DND-41 (cell line): ENCODE measurements around the gene DCUN1D1.

Experiments
- ATAC-seq: fragments of 200-7000 bp; cut with Tn5 transposase; 3 replicates; pipeline ENCODE4 v1.9.1; 2021; ENCODE audit warnings: low read depth; ENCODE audit not compliant: insufficient read depth
- DNase-seq: peaks from one replicate; pipeline ENCODE4 v3.0.0-alpha.2; 2020
- H2AFZ ChIP-seq: 2 replicates; pipeline ENCODE4 v1.6.0; 2012; ENCODE audit warnings: low read depth, low read length
- H3K27ac ChIP-seq: 2 replicates; pipeline ENCODE4 v1.5.1; 2012; ENCODE audit warnings: low read length, inconsistent platforms
- H3K27me3 ChIP-seq: fragments of 200-600 bp; sonication (generic); 2 replicates; pipeline ENCODE4 v1.6.0; 2012; ENCODE audit warnings: low read length, mild to moderate bottlenecking, inconsistent platforms; ENCODE audit not compliant: insufficient read depth, poor library complexity
- H3K36me3 ChIP-seq: 2 replicates; pipeline ENCODE4 v1.5.1; 2012; ENCODE audit warnings: low read length, inconsistent platforms; ENCODE audit not compliant: insufficient read depth
- H3K4me1 ChIP-seq: 2 replicates; pipeline ENCODE4 v1.5.1; 2012; ENCODE audit warnings: mild to moderate bottlenecking, low read length; ENCODE audit not compliant: insufficient read depth
- H3K4me2 ChIP-seq: 2 replicates; pipeline ENCODE4 v1.6.0; 2012; ENCODE audit warnings: mild to moderate bottlenecking, moderate library complexity, low read length, inconsistent platforms; ENCODE audit not compliant: insufficient read depth
- H3K4me3 ChIP-seq, 2 experiments: fragments of 200-600 bp in 1 of 2; shearing (Covaris generic) in 1 of 2; 2 replicates each; pipeline ENCODE4 v1.5.1; 2012 to 2016; ENCODE audit warnings: inconsistent platforms in 2 of 2, low read length in 2 of 2, mild to moderate bottlenecking in 2 of 2, low read depth in 1 of 2, moderate library complexity in 1 of 2
- H3K79me2 ChIP-seq: 2 replicates; pipeline ENCODE4 v1.6.0; 2012; ENCODE audit warnings: low read length, inconsistent platforms; ENCODE audit not compliant: insufficient read depth
- H3K9ac ChIP-seq: 2 replicates; pipeline ENCODE4 v1.6.0; 2012; ENCODE audit warnings: low read depth, mild to moderate bottlenecking, inconsistent platforms, low read length, moderate library complexity
- H3K9me3 ChIP-seq: 2 replicates; pipeline ENCODE4 v1.5.1; 2012; ENCODE audit warnings: low read length, moderate library complexity, mild to moderate bottlenecking, inconsistent platforms; ENCODE audit not compliant: insufficient read depth, severe bottlenecking
- H4K20me1 ChIP-seq: 2 replicates; pipeline ENCODE4 v1.6.0; 2012; ENCODE audit warnings: low read length; ENCODE audit not compliant: insufficient read depth
- EZH2 ChIP-seq: IDR thresholded peaks from 3 replicates; pipeline ENCODE4 v1.6.1; 2012; ENCODE audit warnings: borderline replicate concordance, low read depth, mild to moderate bottlenecking, moderate library complexity, low read length, inconsistent platforms; ENCODE audit not compliant: severe bottlenecking
- TF ChIP-seq, protein P1 (sequence below): IDR thresholded peaks from 2 replicates; pipeline ENCODE4 v1.5.1; 2012; ENCODE audit warnings: borderline replicate concordance, low read length, moderate library complexity, mild to moderate bottlenecking; ENCODE audit not compliant: poor library complexity, severe bottlenecking; ENCODE audit errors: extremely low read depth

Gene DCUN1D1

DNA sequence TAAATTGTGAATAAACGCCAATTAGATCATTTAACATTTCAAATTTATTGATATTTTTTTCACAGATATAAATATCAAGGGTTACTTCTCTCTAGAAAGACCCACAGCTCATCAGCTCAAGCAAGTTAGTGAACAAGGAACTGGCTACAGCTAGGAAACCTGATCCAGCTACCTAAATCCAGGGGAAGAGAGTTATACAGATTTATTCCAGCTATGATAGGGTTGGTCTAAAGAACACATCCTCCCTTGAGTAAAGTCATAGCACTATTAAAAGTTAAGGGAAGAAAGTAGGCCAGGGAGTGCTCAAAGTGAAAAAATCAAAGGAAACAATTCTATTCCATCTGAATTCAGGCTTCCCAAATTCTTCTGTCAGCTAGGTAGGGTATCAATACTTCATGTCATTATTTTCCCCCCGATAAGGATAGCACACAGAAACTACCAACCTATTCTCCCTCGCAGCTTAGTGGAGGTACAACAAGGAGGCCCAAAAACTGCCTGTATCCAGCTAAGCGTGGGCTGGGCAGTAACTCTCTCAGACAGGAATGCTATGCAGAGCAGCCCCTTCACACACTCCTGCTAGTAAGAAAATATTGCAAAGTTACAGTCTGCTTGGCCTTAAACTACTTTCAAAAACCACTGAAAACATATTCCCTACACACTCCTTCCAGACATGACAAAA is 44.0 kb downstream of the DCUN1D1 start:
- H3K9ac ChIP-seq = no peak overlapping the region
- no peak overlapping the region for H3K4me2 ChIP-seq
- TF ChIP-seq, protein P1, sequence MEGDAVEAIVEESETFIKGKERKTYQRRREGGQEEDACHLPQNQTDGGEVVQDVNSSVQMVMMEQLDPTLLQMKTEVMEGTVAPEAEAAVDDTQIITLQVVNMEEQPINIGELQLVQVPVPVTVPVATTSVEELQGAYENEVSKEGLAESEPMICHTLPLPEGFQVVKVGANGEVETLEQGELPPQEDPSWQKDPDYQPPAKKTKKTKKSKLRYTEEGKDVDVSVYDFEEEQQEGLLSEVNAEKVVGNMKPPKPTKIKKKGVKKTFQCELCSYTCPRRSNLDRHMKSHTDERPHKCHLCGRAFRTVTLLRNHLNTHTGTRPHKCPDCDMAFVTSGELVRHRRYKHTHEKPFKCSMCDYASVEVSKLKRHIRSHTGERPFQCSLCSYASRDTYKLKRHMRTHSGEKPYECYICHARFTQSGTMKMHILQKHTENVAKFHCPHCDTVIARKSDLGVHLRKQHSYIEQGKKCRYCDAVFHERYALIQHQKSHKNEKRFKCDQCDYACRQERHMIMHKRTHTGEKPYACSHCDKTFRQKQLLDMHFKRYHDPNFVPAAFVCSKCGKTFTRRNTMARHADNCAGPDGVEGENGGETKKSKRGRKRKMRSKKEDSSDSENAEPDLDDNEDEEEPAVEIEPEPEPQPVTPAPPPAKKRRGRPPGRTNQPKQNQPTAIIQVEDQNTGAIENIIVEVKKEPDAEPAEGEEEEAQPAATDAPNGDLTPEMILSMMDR = no peak
- TF ChIP-seq EZH2 = no peak
- H2AFZ ChIP-seq = no peak overlapping the region
- H4K20me1 ChIP-seq = no peaks in the 10 kb centered on the region
- peaks cover 4% of the 10 kb centered on the region for H3K9me3 ChIP-seq
- peaks cover 16% of the 10 kb centered on the region for H3K36me3 ChIP-seq
- H3K4me1 ChIP-seq = peaks cover 22% of the 10 kb centered on the region
- no peak for DNase-seq
- peak overlapping the region; percentile 25; the same call in 1 of the 2 replicates for H3K27ac ChIP-seq
- no peak for ATAC-seq
- no peaks in the 10 kb centered on the region for H3K79me2 ChIP-seq
- no peak overlapping the region for H3K4me3 ChIP-seq
- no peaks in the 10 kb centered on the region for H3K27me3 ChIP-seq

DNA sequence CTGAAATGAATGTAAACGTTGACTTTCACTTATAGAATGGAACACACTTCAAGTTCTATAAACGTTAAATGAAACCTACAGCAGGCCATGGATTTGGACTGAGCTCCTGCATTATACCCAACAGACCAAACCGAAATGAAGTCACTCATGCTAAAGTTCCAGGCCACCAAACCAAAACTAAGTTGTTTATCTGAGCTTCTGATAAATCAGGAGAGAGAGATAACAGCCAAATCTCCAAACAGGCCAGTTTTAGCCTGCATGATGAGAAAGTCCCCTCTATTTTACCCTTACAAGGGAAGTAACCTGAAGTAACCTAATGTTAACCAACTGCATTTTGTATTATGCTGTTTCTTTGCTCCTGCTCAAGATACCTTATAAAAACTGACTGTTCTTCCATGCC is 44.5 kb downstream of the DCUN1D1 start:
- no peak for ATAC-seq
- peaks cover 4% of the 10 kb centered on the region for H3K9me3 ChIP-seq

DNA sequence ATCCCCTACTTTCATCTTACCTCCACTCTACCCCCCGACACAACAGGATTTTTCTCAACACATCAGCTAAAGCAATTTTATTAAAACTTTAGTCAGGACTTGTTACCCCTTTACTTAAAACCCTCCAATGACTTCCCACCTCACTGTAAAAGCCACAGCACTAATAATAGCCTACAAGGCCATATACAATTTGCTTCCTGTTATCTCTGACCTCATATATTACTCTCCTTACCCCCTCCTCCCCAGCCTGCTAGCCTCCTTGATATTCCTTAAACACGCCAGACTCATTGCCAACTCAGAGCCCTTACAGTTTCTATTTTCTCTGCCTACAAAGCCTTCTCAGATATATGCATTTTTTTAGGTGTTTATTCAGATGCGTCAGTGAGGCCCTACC is 54.4 kb downstream of the DCUN1D1 start:
- H3K4me3 ChIP-seq = no peak overlapping the region
- TF ChIP-seq, protein P1 = no peak
- no peak for TF ChIP-seq EZH2
- peaks cover 4% of the 10 kb centered on the region; the same call in 1 of the 2 replicates for H3K36me3 ChIP-seq
- no peaks in the 10 kb centered on the region for H4K20me1 ChIP-seq
- no peaks in the 10 kb centered on the region for H3K9me3 ChIP-seq
- no peak overlapping the region for H3K4me2 ChIP-seq
- H3K27me3 ChIP-seq = no peaks in the 10 kb centered on the region
- H3K27ac ChIP-seq = no peak overlapping the region
- ATAC-seq (no peak), DNase-seq (no peak)
- H3K79me2 ChIP-seq = no peaks in the 10 kb centered on the region
- H3K9ac ChIP-seq = no peak overlapping the region
- H3K4me1 ChIP-seq = no peaks in the 10 kb centered on the region
- no peak overlapping the region for H2AFZ ChIP-seq

More for the DNA sequence above, 44.5 kb downstream of the DCUN1D1 start:
- H3K36me3 ChIP-seq = peaks cover 16% of the 10 kb centered on the region
- H3K9ac ChIP-seq = no peak overlapping the region
- no peak overlapping the region for H2AFZ ChIP-seq
- no peaks in the 10 kb centered on the region for H3K79me2 ChIP-seq
- H3K4me1 ChIP-seq = peaks cover 22% of the 10 kb centered on the region
- no peak overlapping the region for H3K27ac ChIP-seq
- H3K4me3 ChIP-seq = no peak overlapping the region
- no peaks in the 10 kb centered on the region for H3K27me3 ChIP-seq
- TF ChIP-seq, protein P1 = no peak
- TF ChIP-seq EZH2 = no peak
- no peak for DNase-seq
- no peak overlapping the region for H3K4me2 ChIP-seq
- H4K20me1 ChIP-seq = no peaks in the 10 kb centered on the region
